Right renal pelvis (tissue), 4 donors: ENCODE measurements around the gene RPTOR. TPM values are rescaled to one million over a fixed set of nuclear protein-coding genes. Genes with fewer than 3 reads are reported as not detected.

Experiments used
- DNase-seq, 4 donors: peaks; one replicate each; pipeline ENCODE4 v3.0.0-alpha.2; 2013; ENCODE audit warnings: low read depth in 4 of 4, low spot score in 3 of 4, missing footprints in 1 of 4
- polyA plus RNA-seq, 4 donors: library from polyadenylated mRNA; unstranded; fragments of 120-200 nt; gene quantifications; one replicate each; pipeline ENCODE4 v1.2.1, GENCODE V29; 2013; ENCODE audit not compliant: insufficient read length in 4 of 4

RPTOR gene
- polyA plus RNA-seq, 4 donors = 17.1 to 21.9 (median 19.5) TPM

DNA sequence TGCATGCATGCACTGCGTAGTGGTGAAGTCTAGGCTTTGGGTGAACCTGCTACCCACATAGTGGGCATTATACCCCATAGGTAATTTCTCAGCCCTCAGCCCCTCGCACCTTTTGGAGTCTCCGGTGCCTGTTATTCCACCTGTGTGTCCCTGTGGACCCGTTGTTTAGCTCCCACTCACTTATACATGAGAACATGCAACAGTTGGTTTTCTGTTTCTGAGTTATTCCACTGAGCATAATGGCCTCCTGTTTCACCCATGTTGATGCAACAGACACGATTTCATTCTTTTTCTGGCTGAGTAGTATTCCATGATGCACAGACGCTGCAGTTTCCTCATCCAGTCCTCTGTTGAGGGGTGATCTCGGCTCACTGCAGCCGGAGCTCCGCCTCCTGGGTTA, 305.5 kb downstream of the RPTOR start:
- DNase-seq = no peak

DNA sequence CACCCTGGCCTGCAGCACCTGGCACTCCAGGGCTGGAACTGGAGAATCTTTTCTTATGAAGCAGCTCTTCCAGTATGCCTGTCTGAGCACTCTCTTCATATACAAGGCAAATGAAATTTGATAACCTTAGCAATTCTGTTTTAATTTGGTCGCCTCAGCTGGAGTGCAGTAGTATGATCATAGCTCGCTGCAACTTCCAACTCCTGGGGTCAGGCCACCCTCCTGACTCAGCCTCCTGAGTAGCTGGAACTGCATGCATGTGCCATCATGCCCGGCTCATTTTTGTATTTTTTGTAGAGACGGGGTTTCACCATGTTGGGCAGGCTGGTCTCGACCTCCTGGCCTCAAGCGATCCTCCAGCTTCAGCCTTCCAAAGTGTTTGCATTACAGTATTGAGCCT, 306.2 kb downstream of the RPTOR start:
- DNase-seq = no peak

DNA sequence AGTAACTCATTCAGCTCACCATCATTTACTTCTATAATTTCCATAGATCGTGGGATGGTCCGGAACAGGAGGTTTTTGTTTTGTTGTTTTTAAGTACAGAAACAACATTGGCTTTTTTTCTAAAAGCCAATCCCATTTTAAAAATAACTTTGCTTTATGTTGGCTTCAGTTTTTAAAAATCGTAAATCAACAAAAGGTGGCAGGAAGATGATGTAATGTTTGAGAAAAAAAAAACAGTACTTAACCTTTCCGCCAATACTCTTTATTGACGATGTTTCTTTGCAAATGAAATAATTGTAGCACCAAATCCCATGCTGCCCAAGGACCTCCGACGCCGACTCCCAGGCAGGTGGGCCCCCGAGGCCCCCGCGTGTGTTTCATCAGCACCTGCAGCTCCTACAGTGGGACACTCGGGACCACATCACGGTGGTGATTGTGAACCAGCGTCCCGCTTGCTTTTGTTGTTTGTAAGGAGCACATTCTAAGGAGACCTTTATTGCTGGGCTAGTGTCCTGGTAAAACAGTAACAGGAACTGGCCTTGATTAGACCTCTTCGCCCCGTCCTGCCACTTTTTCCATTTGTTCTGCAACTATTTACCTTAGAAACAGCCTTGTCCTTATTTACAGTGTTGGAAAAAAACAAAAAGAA, 306.8 kb downstream of the RPTOR start:
- DNase-seq = no peak

DNA sequence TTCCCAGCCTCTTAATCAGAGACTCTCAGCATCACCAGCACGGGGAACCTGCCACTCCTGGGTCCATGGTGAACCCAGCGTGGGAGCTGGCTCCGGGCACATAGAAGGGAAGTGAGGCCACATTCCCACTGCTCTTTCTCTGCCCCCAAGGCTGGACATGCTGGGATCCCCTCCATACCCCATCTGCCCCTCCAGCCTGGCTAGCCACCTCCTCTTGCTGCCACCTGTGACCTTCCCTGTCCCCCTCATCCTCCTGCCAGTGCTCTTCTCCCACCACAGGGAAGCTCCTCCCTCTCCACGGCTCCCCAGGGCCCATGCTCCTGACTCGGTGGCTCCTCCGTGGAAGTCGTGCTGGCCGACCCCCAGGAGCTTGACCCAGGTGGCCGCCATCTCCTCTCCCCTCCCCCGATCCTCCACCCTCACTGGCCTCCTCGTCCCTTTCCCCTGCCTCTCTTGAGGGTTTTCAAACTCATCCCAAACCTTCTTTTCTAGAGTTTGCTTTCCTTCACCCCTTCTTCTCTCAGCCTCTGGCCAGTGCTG, 307.9 kb downstream of the RPTOR start:
- no peak for DNase-seq

DNA sequence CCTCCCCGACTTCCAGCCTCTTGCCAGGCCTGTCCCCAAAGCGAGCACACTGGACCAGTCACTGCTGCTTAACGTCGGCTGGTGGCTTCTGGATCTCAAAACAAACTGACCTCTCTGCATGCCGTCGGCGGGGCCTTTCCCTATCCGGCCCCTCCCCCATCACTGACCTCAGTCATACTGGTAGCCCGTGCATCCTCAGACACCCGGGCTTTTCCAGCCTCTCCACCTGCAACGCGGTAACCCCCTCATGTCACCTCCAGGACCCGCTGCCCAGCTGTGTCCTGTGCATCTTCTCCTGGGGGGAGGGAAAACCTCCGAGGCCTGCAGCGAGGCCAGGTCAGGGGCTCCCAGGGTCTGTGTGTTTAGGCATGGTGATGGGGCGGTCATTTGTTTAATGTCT, 308.4 kb downstream of the RPTOR start:
- no peak for DNase-seq

DNA sequence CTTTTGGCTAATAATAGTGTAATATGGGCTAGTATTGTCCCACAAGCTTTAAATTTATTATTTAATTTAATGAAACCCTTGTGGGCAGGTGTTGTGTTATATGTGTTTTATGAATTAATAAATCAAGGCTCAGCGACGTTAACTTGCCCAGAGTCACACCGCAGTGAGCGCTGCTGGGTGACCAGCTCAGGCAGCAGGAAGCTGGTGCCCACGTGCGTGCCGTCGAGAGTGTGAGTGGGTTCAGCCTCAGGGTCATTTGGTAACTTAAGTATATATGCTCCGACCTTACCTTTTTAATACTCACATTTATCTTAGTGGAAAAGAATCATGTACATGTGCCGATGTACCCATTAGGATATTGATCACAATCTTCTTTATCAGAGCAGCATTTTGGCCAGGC, 309.6 kb downstream of the RPTOR start:
- no peak for DNase-seq

DNA sequence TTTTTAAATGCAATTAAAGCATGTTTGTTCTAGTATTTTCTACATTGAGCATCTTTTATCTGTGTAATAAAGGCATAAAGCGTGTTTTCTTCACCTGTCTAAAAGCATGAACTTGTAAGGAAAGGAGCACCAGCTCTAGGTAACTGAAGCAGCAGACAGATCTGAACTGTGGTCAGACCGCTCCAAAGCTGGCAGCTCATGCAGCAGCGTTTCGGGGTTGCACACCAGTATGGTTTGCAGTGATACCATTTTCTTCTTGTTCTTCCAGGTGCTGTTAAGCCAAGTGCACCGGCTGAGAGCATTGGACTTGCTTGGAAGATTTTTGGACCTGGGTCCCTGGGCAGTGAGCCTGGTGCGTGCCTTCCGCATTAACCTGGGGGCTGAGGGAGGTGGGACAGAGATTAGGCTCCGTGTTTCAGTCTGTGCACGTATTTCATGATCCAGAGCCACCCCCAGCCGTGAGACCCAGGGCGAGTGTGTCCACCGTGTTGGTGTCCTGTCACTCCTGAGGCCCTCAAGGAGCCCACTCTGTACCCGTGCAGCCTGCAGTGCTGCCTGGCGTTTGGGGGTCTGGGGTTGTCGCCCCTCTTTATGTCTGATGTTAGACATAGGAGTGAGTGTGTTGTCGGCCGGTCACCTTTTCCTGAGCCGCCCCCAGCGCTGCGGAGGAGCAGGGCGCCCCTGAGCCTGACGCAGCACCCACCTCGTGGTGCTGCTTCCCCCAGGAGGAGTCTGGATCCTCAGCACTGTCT, 310.7 kb downstream of the RPTOR start:
- DNase-seq = no peak

DNA sequence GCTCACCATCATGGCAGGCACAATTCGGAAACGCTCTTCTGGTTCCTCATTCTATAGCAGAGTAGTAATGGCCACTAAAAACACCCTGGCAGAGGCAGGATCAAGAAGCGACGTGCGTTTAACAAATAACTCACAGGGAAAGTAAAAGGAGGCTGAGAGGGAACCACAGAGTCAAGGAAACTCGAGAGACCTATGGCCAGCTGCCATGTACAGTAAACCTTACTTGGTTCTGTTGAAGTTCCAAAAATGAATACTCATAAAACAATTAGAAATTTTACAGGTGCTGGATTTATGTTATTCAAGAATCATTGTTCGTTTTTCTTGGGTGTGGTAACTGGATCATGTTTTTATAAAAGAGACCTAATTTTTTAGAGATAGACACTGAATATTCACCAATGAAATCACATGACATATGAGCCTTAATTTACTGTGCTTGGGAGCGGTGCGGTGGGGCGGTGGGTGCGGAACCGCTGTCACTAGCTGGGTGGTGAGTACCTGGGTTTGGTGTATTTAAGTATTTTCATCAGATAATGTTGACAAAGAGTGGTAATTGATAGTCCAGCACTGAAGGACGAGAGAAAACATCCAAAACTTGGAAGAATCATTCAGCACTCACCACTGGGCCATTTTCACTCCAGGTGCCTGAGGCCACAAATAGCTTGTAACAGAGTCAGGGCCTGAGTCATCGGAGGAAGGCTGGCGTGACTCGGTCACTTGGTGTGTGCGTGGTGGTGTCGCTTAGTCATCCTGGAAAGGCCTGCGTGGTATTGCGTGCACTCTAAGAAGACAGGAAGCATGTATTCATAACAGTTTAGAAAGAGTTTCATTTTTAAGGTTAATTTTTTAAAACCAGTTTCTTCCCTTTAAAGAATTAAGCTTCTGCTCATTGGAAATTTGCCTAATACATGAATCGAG, 311.6 kb downstream of the RPTOR start:
- no peak for DNase-seq

DNA sequence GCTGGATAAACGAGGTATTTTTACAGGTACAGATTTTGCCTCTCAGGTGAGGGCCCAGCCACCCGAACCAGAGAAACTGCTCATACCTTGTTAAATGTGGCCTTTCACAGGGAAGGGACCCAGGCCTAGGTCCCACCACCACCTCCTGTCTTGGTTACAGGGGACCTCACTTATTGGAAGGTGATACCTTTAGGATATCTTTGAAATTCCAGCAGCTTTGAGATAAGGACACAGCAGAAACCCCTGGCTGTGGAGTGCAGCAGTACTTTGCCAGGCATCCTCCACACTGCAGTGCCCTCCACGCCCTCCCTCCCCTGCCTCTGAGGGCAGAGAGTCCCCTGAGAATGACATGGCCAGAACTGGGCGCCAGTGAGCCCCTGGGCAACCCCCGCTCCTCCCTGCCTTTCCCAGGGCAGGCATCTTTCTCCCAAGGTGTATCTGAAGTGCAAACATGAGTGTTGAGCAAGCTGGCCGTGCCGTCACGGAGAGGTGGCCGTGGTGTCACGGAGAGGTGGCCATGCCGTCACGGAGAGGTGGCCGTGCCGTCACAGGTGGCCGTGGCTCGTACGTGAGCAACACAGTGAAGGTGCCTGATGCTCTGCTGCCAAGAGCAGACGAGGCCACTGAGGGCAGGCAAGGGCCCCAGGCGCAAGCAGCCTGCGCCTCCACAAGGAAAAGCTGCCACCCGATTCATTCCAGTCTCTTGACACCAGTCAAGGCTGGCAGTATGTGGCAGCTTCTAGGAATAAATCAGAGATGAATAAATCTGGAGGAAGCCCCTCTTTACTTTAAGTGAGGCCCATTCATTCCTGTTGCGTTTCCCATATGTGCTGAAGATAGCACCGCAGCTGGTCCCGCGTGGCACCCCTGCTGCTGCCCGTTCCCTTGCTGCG, 312.5 kb downstream of the RPTOR start:
- no peak for DNase-seq

DNA sequence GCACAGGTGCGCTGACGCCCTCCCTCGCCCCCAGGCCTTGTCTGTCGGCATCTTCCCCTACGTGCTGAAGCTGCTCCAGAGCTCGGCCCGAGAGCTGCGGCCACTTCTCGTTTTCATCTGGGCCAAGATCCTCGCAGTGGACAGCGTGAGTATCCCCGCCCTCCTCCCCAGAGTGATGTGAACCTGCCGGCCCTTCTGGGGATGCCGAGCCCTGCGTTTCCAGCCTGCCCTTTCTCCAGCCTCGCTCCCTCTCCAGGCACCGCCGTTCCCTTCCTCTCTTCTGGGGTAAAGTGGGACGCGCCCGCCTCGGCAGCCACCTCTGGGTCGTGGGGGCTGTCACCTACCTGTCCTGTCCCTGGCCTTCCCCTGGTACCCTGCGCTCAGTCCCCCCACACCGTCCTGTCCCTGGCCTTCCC, 313.1 kb downstream of the RPTOR start:
- DNase-seq = no peak

DNA sequence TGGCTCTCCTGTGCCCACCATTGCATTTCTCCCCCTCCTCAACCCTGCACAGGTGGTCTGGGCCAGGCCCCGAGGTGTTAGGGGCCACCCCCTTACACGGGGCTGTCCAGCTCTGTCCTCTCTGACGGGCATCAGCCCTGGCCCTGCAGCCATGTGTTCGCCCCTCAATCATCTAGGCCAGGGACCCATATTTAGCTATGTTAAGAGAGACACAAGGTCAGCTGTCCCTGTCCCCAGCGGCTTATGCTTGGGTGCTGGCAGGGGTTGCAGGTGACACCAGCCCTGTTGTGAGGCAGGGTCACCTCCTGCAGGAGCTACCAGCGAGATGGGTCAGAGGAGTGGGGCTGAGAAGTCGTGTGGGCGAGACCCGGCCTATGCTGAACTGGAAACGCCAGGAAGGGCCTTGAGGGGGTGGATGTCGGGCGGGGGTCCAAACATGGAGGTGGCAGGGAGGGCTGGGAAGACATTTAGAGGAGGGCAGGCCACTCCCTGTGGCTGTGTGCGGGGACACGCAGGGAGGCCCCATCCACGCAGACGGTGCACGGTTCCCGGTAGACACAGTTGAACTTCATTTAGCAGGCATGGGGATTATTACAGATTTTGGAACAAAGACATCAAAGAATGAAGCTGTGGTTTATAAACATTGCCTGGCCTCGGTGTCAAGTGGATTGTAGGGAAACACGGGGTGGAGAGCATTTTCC, 313.8 kb downstream of the RPTOR start:
- no peak for DNase-seq

DNA sequence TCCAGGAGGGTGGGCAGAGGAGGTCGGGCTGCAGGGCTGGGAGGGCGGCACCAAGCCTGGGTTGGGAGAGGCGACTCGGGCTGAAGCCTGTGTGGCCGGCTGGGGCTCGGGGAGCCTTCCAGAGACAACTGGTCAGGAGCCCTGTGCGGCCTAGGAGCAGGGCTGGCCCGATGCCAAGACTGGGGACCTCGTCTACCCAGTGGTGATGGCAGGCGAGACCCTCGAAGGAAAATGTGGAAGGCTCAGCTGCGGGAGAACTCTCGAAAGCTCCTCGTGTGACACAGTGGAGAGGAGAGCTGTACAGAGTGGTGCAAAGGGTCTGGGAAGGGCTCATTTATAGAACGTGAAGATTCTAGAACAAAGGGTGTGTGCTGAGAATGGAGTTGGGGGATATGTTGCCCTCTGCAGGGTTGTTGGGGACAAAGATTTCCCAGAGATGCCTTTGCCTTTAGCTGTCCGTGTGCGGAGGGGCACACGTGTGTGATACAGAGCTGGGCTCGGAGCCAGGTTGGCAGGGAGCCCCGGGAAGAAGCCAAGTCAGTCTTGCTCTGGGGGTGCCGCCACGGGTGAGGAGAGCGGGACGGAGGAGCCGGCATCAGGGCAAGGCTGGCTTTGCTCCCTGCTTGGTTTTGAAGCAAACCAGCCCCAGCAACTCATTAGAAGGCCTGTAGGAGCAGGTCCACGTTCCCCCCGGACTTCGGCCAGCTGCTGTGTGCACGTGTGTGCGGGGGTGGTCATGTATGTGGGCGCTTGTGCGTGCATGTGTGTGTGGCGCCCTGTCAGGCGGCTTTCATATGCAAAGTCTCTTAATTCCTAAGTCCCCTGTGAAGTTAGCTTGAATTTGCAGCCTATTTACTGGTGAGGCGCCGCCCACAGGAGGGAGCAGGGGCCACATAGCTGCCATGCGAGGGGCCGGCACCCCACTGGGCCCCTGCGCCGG, 314.6 kb downstream of the RPTOR start:
- DNase-seq = no peak

DNA sequence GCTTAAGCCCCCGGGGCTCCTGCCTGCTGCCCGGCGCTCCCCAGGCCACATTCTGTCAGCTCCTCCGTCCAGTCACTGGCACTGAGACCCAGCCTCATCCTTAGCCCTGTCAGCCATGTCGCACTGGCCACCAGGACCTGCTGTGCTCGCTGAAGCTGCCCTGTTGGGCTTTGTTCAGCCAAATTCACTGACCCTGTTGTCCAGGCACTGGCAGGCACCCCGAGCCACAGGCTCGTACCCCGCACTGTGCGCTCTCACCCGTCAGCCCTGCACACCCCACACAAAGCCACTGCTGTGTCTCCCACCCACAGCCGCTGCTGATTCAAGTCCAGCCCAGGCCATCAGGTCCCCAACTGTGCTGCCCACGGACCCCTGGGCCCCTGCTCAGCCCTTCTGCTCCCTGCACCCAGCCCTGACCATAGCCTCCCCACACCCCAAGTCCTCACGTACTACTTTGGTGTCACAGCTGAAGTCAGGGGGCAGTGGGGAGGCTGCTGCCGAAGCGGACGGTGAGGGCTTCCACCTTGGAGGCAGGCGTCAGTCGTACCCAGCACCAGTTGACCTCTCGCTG, 315.5 kb downstream of the RPTOR start:
- DNase-seq = no peak

DNA sequence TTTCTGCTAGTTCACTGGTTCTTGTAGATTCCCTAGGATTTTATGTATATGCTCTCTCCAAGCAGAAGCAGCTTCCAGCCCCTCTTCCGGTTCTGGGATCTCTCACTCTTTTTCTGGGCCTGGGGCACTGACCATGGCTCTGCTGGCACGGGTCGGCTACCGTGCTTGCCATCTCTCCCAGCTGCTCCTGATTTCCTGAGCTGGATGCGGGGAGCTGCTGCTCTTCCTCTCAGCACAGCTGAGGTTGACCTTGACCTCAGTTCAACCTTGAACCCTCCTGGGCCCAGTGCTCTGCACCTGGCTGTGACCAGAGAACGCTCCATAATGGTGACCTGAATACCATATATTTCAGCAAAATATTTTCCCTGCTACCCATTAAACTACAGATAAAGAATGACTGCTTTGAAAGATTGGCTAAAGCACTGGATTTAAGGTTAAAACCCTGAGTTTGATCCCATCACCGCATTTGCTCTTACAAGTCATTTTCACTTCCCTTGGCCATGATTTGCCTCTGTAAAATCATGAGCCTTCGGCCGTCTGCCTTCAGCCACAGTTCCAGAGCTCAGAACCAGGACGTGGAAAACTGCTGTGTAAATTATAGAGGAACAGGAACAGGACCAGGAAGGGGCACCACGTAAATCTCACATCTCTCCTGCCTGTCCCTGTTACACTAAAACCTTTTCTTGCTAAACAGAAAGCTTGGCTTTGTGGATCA, 316.2 kb downstream of the RPTOR start:
- DNase-seq = no peak

DNA sequence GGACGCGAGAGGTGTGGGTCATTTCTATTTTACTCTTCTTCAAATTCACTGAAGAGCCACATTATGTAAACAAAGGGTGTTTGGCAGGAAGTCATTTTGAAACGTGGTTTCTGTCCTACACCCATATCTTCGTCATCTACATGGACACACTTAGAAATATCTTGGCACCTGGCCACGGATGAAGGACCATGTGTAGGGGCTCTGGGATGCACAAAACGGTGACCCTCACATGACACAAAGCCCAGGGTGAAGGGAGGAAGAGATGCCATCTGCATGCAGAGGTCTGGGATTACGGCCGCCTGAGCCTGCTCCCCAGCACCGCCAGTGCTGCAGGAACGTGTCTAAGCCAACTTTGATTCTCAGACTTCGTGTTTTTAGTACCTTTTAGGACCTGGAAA, 316.8 kb downstream of the RPTOR start:
- DNase-seq = no peak

DNA sequence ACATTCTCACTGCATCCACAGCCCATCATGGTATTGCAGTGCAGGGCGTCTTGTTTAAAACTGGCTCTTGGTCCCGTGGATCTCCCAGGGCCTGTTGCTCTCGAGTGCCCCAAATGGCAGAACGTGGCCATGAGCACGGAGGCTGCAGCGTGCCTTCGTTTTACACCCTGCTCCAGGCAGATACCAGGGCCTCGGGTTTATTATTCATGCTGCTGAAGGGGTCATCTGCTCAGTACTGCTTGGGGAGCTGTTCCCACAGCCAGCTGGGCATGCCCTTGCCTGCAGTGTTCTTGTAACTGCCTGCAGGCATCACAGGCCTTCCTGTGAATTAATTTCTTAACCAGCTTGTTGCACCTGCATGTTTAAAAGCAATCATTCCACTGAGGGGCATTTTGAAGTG, 317.3 kb downstream of the RPTOR start:
- no peak for DNase-seq

DNA sequence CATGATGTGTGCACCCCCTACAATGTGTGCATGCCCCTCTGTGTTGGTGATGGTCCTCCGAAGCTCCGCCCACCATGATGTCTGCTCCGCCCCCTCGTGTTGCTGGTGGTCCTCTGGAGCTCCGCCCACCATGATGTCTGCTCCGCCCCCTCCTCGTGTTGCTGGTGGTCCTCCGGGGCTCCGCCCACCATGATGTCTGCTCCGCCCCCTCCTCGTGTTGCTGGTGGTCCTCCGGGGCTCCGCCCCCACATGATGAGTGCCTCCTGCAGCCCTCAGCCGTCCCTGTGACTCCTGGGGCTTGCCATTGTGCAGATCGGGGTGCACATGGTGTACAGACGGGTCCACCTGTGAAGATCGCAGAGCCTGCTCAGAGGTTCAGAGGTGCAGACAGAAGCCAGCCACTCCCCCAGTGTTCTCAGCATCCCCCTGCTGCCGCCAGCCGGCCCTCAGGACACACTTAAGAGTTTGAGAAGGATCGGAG, 317.9 kb downstream of the RPTOR start:
- no peak for DNase-seq
